HepG2 (cell line): ENCODE data around the gene VPS37D. TPM values are rescaled to one million over a fixed set of nuclear protein-coding genes. Genes with fewer than 3 reads are reported as not detected.

Source experiments
- ARID4A ChIP-seq: sonication (generic); formaldehyde crosslinking; IDR thresholded peaks from 2 replicates; pipeline ENCODE4 v1.5.0; 2020; ENCODE audit warnings: mild to moderate bottlenecking, missing genetic modification reagents, borderline replicate concordance
- ARID5B ChIP-seq: IDR thresholded peaks from 2 replicates; pipeline ENCODE4 v1.4.0; 2020; ENCODE audit warnings: mild to moderate bottlenecking, missing genetic modification reagents
- CCDC6 ChIP-seq: sonication (generic); formaldehyde crosslinking; IDR thresholded peaks from 2 replicates; pipeline ENCODE4 v1.8.1; 2022; ENCODE audit warnings: mild to moderate bottlenecking, missing genetic modification reagents, moderate library complexity
- GTF2F1 ChIP-seq: fragments of 150-350 bp; IDR thresholded peaks from 2 replicates; pipeline ENCODE4 v1.6.1; 2014; ENCODE audit warnings: low read length
- MEIS1 ChIP-seq: sonication (generic); formaldehyde crosslinking; IDR thresholded peaks from 2 replicates; pipeline ENCODE4 v1.9.0; 2021; ENCODE audit warnings: mild to moderate bottlenecking, missing genetic modification reagents, moderate library complexity, borderline replicate concordance
- SMAD1 ChIP-seq: sonication (generic); formaldehyde crosslinking; IDR thresholded peaks from 2 replicates; pipeline ENCODE4 v1.4.0; 2020; ENCODE audit warnings: missing genetic modification reagents, low read depth, mild to moderate bottlenecking, borderline replicate concordance
- SRSF1 ChIP-seq: fragments of 200-400 bp; formaldehyde crosslinking; optimal IDR thresholded peaks from 2 replicates; pipeline ENCODE3; 2017; ENCODE audit warnings: mild to moderate bottlenecking, low read depth, low read length, moderate library complexity
- TBX3 ChIP-seq: fragments of 450-650 bp; IDR thresholded peaks from 2 replicates; pipeline ENCODE4 v1.6.1; 2017; ENCODE audit warnings: antibody characterized with exemption, mild to moderate bottlenecking, inconsistent platforms, borderline replicate concordance
- TEF ChIP-seq: sonication (generic); formaldehyde crosslinking; IDR thresholded peaks from 2 replicates; pipeline ENCODE4 v1.5.0; 2020; ENCODE audit warnings: missing genetic modification reagents
- TIGD3 ChIP-seq: sonication (generic); formaldehyde crosslinking; IDR thresholded peaks from 2 replicates; pipeline ENCODE4 v1.5.1; 2020; ENCODE audit warnings: mild to moderate bottlenecking, missing genetic modification reagents, borderline replicate concordance
- ZFP36 ChIP-seq: fragments of 150-350 bp; IDR thresholded peaks from 2 replicates; pipeline ENCODE4 v1.6.1; 2018; ENCODE audit warnings: borderline replicate concordance, low read length, low read depth; ENCODE audit not compliant: partially characterized antibody
- ZMAT3 ChIP-seq: sonication (generic); formaldehyde crosslinking; conservative IDR thresholded peaks from 2 replicates; pipeline ENCODE4 v1.7.0; 2021; ENCODE audit warnings: missing genetic modification reagents
- ZNF180 ChIP-seq: sonication (generic); formaldehyde crosslinking; IDR thresholded peaks from 2 replicates; pipeline ENCODE4 v1.4.0; 2020; ENCODE audit warnings: low read depth, missing genetic modification reagents, borderline replicate concordance
- ZNF317 ChIP-seq: sonication (generic); formaldehyde crosslinking; IDR thresholded peaks from 2 replicates; pipeline ENCODE4 v1.5.0; 2020; ENCODE audit warnings: mild to moderate bottlenecking, missing genetic modification reagents
- ZNF329 ChIP-seq: sonication (generic); formaldehyde crosslinking; IDR thresholded peaks from 2 replicates; pipeline ENCODE4 v1.9.0; 2021; ENCODE audit warnings: low read depth, mild to moderate bottlenecking, missing genetic modification reagents
- polyA plus RNA-seq, 8 experiments: library from polyadenylated mRNA; depleted of rRNA in 3 of 8; stranded (reverse) in 7 of 8; unstranded in 1 of 8; fragments of >200 nt; fragmentation: Illumina TruSeq in 4 of 8; extraction: Trizol in 4 of 8; gene quantifications; 2 replicates each; pipeline versions ENCODE4 v1.2.1 to v1.2.3, GENCODE V29; 2011 to 2016; ENCODE audit warnings: low read depth in 4 of 8, missing spikeins in 1 of 8, mixed read lengths in 1 of 8; ENCODE audit not compliant: insufficient read depth in 1 of 8
- total RNA-seq, 5 experiments: library from RNA; depleted of rRNA; stranded (reverse); fragments of >200 nt; fragmentation: Illumina TruSeq; extraction: Trizol; gene quantifications; 2 replicates each; pipeline ENCODE4 v1.2.3, GENCODE V29; 2016; ENCODE audit warnings: low read depth in 1 of 5

The VPS37D gene
- total and polyA plus RNA-seq, 2 of the 13 experiments (the other 11 are each of a cell fraction or from before 2014, with no cell fraction given): 3.8 to 6.3 TPM

GRCh38 chr7:73622909-73623797, 44.5 kb upstream of the VPS37D start (continued):
- TF ChIP-seq TEF (CRISPR knock-in tag): 0 out of 2 replicates have a peak, but pooled peaks have one; percentile 41
- TF ChIP-seq SRSF1: peak; percentile 76
- TF ChIP-seq TIGD3: peak; percentile 16; the same call in 1 of the 2 replicates
- no peak for TF ChIP-seq ZFP36
- peak; percentile 90 for TF ChIP-seq ARID5B
- TF ChIP-seq SMAD1 (CRISPR knock-in tag): peak; percentile 68; the same call in 1 of the 2 replicates
- TF ChIP-seq ZNF329: peak; percentile 28
- peak; percentile 60 for TF ChIP-seq MEIS1 (CRISPR knock-in tag)
- TF ChIP-seq ZMAT3 (CRISPR knock-in tag): peak; percentile 81
- TF ChIP-seq CCDC6: peak; percentile 86; the same call in 1 of the 2 replicates
- TF ChIP-seq ZNF180 (CRISPR knock-in tag): no peak
- no peak for TF ChIP-seq GTF2F1
- TF ChIP-seq ZNF317 (CRISPR knock-in tag): peak; percentile 31; the same call in 1 of the 2 replicates
- TF ChIP-seq ARID4A (CRISPR knock-in tag): peak; percentile 87; the same call in 1 of the 2 replicates
- TF ChIP-seq TBX3: peak; percentile 74; the same call in 1 of the 2 replicates
